Activated CD4-positive, alpha-beta memory T cell treated with anti-CD3 and anti-CD28 coated beads, Interleukin-2, amount 10 ng/mL, durations not matched to agents 7 days and 5 days (primary cell): ENCODE data around the gene CEP104. TPM values are rescaled to one million over a fixed set of nuclear protein-coding genes. Genes with fewer than 3 reads are reported as not detected.

Experiments
- CTCF ChIA-PET: fragments of 350-600 bp; sonication (Branson Sonifier 250); formaldehyde crosslinking; loops from one replicate; lab custom pipeline; 2021; ENCODE audit warnings: antibody characterized with exemption, inconsistent platforms; lab: Charles Lee
- POLR2A ChIA-PET: fragments of 350-600 bp; sonication (Branson Sonifier 250); formaldehyde crosslinking; loops from one replicate; lab custom pipeline; 2021; ENCODE audit warnings: antibody characterized with exemption; lab: Charles Lee
- DNase-seq: peaks from one replicate; pipeline ENCODE4 v3.0.0-alpha.2; 2020
- H3K27ac Mint-ChIP-seq: one replicate; pipeline ENCODE4 v1.8.0; 2021; ENCODE audit warnings: mild to moderate bottlenecking, mixed read lengths
- H3K27me3 Mint-ChIP-seq: one replicate; pipeline ENCODE4 v1.8.0; 2021; ENCODE audit warnings: mixed read lengths
- H3K36me3 Mint-ChIP-seq: one replicate; pipeline ENCODE4 v1.8.0; 2021; ENCODE audit warnings: low read depth, mixed read lengths
- H3K4me1 Mint-ChIP-seq: one replicate; pipeline ENCODE4 v1.8.0; 2021; ENCODE audit warnings: mixed read lengths
- H3K4me3 Mint-ChIP-seq: one replicate; pipeline ENCODE4 v1.8.0; 2021; ENCODE audit warnings: mild to moderate bottlenecking, mixed read lengths
- H3K9me3 Mint-ChIP-seq: one replicate; pipeline ENCODE4 v1.8.0; 2021; ENCODE audit warnings: mixed read lengths
- total RNA-seq, 2 experiments: library from RNA; stranded (reverse); gene quantifications; one replicate each; pipeline ENCODE4 v1.2.3, GENCODE V29; 2021

Gene CEP104
- total RNA-seq, 2 experiments from 2014 or later, result 43.0 to 46.0 TPM

GRCh38 chr1:3762151-3762872, 94.7 kb downstream of the CEP104 start:
- no peaks in the 10 kb centered on the region for H3K36me3 Mint-ChIP-seq
- DNase-seq, result no peak
- no peaks in the 10 kb centered on the region for H3K9me3 Mint-ChIP-seq
- no peaks in the 10 kb centered on the region for H3K4me1 Mint-ChIP-seq
- ChIA-PET POLR2A (no interaction called here), CTCF (no interaction called here)
- peaks cover 3% of the 10 kb centered on the region for H3K27me3 Mint-ChIP-seq
- H3K4me3 Mint-ChIP-seq, result no peak overlapping the region
- no peak overlapping the region for H3K27ac Mint-ChIP-seq

Other genes with a start within 250 kb of the CEP104 start
- 10 to 100 TPM; 15.6 to 20.2 TPM for gene MEGF6, start 245.7 kb downstream of the CEP104 start, total RNA-seq
- gene TPRG1L, start 232.2 kb downstream of the CEP104 start, total RNA-seq, result 10 to 100 TPM; 15.9 to 17.3 TPM
- gene WRAP73, start 207.1 kb downstream of the CEP104 start, total RNA-seq, result 10 to 100 TPM; 34.7 to 38.9 TPM
- 1 to 10 TPM; 2.0 to 2.6 TPM for gene TP73, start 204.7 kb downstream of the CEP104 start, total RNA-seq
- gene CCDC27, start 104.8 kb downstream of the CEP104 start, total RNA-seq, result not detected
- gene SMIM1, start 84.5 kb downstream of the CEP104 start, total RNA-seq, result not detected
- gene LRRC47, start 60.7 kb downstream of the CEP104 start, total RNA-seq, result 10 to 100 TPM; 32.4 to 33.5 TPM
- 1 to 10 TPM; 9.0 to 9.5 TPM for gene DFFB, start 265 bp upstream of the CEP104 start, total RNA-seq
- gene C1orf174, start 43.1 kb upstream of the CEP104 start, total RNA-seq, result 10 to 100 TPM; 24.1 to 25.5 TPM